Ovary (tissue), 9 donors: ENCODE measurements around the gene MAST2. TPM values are rescaled to one million over a fixed set of nuclear protein-coding genes. Genes with fewer than 3 reads are reported as not detected.

ENCODE experiments used
- DNase-seq, 5 donors: peaks; one replicate each; pipeline ENCODE4 v3.0.0-alpha.2; 2019 to 2020
- H3K27ac ChIP-seq, 2 donors: fragments of 200-600 bp; one replicate each; pipeline versions ENCODE4 v1.5.1 to v1.8.0; 2019 to 2022
- H3K27me3 ChIP-seq: fragments of 200-600 bp; one replicate; pipeline ENCODE4 v1.8.0; 2022
- H3K36me3 ChIP-seq: fragments of 200-600 bp; sonication (generic); one replicate; pipeline ENCODE4 v1.5.1; 2019
- H3K4me1 ChIP-seq: one replicate; pipeline ENCODE4 v1.8.1; 2013; ENCODE audit warnings: mild to moderate bottlenecking, moderate library complexity; ENCODE audit not compliant: insufficient read depth
- H3K4me3 ChIP-seq: fragments of 200-600 bp; sonication (generic); one replicate; pipeline ENCODE4 v1.5.1; 2017
- H3K9me3 ChIP-seq, 2 donors: fragments of 200-600 bp in 1 of 2; sonication (generic) in 1 of 2; one replicate each; pipeline versions ENCODE4 v1.5.1 to v1.8.1; 2013 to 2019; ENCODE audit warnings: mild to moderate bottlenecking in 1 of 2, moderate library complexity in 1 of 2
- EP300 ChIP-seq: sonication (generic); formaldehyde crosslinking; IDR thresholded peaks from one replicate; pipeline ENCODE4 v1.6.1; 2017; ENCODE audit warnings: antibody characterized with exemption
- POLR2A ChIP-seq: fragments of 450-650 bp; IDR thresholded peaks from one replicate; pipeline ENCODE4 v1.6.1; 2017; ENCODE audit warnings: antibody characterized with exemption, mild to moderate bottlenecking, moderate library complexity
- WGBS, 3 donors: extraction: QIAGEN DNeasy Blood & Tissue Kit in 1 of 3; methylation state at CpG; one replicate each; pipeline versions ENCODE4 v1.1.5 to v1.1.7; 2013 to 2017; 5-methylcytosine and 5-hydroxymethylcytosine counted together
- intact Hi-C, 4 donors: fragments of 100-400 bp; cut with DNase I; formaldehyde crosslinking; loops; one replicate each; pipeline versions ENCODE4 v1.11.0 to v1.15.1; 2022 to 2023
- polyA plus RNA-seq, 2 donors: library from polyadenylated mRNA; stranded (reverse); fragments of 200-250 nt in 1 of 2; fragments of 350-450 nt in 1 of 2; fragmentation: Illumina TruSeq in 1 of 2; extraction: RNeasy Lipid Tissue Mini Kit (QIAGEN cat#74804) in 1 of 2; gene quantifications; one replicate each; pipeline ENCODE4 v1.2.3, GENCODE V29; 2013 to 2014
- total RNA-seq, 7 donors: library from RNA; depleted of rRNA in 2 of 7; stranded (reverse); fragments of >200 nt in 2 of 7; fragmentation: NEBNext Ultra II Directional in 3 of 7; extraction: Animal tissue kit (Norgen Biotek cat#: 25700) in 3 of 7; gene quantifications; one replicate each; pipeline versions ENCODE4 v1.1.0 to v1.2.4, GENCODE V29; 2016 to 2023
- TF ChIP-seq, protein P1 (sequence below), 3 donors: fragments of 450-650 bp in 2 of 3; fragments of 200-600 bp in 1 of 3; IDR thresholded peaks; one replicate each; pipeline versions ENCODE4 v1.5.1 to v1.8.0; 2016 to 2022; ENCODE audit warnings: antibody characterized with exemption in 3 of 3, mild to moderate bottlenecking in 1 of 3
- donor health status: DM: no; HTN: no; CAD: no; lungs with moderate emphysema.
- donor health status: DM: no; HTN: no; CAD: no.
- donor health status: Bipolar disorder and iron deficiency.
- donor health status: DM: yes; HTN: yes; CAD: no.
- donor health status: DM: no; HTN: no; CAD: no.
- donor health status: DM: yes; HTN: yes; CAD: no.

The MAST2 gene
- total and polyA plus RNA-seq, 9 donors: 22.6 to 50.4 (median 31.7) TPM

DNA sequence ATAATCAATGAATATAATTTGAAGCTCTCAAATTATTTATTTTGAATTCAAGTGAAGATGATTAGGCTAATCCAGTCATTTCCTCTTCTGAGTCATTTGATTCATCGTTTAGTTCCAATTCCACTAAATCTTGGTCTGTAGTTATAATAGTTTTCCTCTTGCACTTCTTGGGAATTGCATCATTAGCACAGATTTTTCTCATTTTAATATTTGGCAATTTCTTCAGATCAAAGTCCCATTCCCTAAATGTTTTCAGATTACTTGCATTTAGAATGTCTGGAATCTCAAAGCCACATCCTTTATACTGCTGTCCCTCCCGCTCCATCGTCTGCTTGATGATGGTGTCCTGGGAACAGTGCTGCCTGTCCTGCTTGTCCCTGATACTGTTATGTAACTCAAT, 43.5 kb downstream of the MAST2 start:
- no peak overlapping the region for H3K4me3 ChIP-seq
- no peaks in the 10 kb centered on the region for H3K9me3 ChIP-seq
- no peak for DNase-seq
- H3K27ac ChIP-seq: no peak overlapping the region
- H3K4me1 ChIP-seq: no peaks in the 10 kb centered on the region
- intact Hi-C loops: no loop called here
- H3K36me3 ChIP-seq: no peaks in the 10 kb centered on the region
- 42 to 67% (median 48%) methylated on average over 3 of the region's 3 CpGs for WGBS, 3 donors
- TF ChIP-seq, protein P1, sequence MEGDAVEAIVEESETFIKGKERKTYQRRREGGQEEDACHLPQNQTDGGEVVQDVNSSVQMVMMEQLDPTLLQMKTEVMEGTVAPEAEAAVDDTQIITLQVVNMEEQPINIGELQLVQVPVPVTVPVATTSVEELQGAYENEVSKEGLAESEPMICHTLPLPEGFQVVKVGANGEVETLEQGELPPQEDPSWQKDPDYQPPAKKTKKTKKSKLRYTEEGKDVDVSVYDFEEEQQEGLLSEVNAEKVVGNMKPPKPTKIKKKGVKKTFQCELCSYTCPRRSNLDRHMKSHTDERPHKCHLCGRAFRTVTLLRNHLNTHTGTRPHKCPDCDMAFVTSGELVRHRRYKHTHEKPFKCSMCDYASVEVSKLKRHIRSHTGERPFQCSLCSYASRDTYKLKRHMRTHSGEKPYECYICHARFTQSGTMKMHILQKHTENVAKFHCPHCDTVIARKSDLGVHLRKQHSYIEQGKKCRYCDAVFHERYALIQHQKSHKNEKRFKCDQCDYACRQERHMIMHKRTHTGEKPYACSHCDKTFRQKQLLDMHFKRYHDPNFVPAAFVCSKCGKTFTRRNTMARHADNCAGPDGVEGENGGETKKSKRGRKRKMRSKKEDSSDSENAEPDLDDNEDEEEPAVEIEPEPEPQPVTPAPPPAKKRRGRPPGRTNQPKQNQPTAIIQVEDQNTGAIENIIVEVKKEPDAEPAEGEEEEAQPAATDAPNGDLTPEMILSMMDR (IDR thresholded peaks at IDR 0.05): no peak
- TF ChIP-seq POLR2A (no peak), EP300 (no peak)
- H3K27me3 ChIP-seq: no peaks in the 10 kb centered on the region

DNA sequence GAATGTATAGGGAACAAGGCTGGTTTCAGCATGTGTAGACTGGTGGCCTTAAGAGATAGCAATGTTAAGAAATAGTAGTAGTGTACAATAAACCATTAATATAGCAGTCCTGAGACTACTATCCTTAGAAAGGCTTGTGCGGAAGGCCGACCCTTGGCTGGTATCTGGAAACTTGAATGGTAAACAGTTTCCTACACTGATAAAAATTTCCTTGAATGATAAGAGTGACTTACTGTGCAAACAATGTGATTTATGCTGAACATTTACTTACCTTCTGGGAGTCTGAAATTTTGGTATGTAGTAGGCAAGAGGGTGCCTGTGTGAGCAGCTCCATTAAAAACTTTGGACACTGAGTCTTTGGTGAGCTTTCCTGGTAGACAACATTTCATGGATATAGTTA, 44.7 kb downstream of the MAST2 start:
- Histone ChIP-seq H3K9me3 (no peaks in the 10 kb centered on the region), H3K4me1 (no peaks in the 10 kb centered on the region), H3K27me3 (no peaks in the 10 kb centered on the region), H3K36me3 (no peaks in the 10 kb centered on the region), H3K27ac (no peak overlapping the region), H3K4me3 (no peak overlapping the region)
- no peak for TF ChIP-seq EP300
- no peak for TF ChIP-seq POLR2A
- TF ChIP-seq, protein P1 (IDR thresholded peaks at IDR 0.05): no peak
- WGBS, 3 donors: 94 to 97% (median 97%) methylated on average over 2 of the region's 2 CpGs
- intact Hi-C loops: no loop called here
- DNase-seq: no peak

DNA sequence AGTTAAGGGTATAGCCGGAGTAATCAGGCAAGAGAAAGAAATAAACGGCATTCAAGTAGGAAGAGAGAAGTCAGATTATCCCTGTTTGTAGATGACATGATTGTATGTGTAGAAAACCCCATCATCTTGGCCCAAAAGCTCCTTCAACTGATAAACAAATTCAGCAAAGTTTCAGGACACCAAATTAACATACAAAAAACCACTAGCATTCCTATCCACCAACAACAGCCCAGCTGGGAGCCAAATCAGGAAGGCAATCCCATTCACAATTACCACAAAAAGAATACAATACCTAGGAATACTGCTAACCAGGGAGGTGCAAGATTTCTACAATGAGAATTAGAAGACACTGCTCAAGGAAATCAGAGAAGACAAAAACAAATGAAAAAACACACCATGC, 45.3 kb downstream of the MAST2 start:
- Histone ChIP-seq H3K9me3 (no peaks in the 10 kb centered on the region), H3K4me1 (no peaks in the 10 kb centered on the region), H3K4me3 (no peak overlapping the region), H3K27me3 (no peaks in the 10 kb centered on the region), H3K27ac (no peak overlapping the region), H3K36me3 (no peaks in the 10 kb centered on the region)
- intact Hi-C loops: no loop called here
- no peak for DNase-seq
- 95 to 98% (median 96%) methylated on average over 2 of the region's 2 CpGs for WGBS, 3 donors
- no peak for TF ChIP-seq EP300
- TF ChIP-seq POLR2A: no peak
- TF ChIP-seq, protein P1 (IDR thresholded peaks at IDR 0.05): no peak

DNA sequence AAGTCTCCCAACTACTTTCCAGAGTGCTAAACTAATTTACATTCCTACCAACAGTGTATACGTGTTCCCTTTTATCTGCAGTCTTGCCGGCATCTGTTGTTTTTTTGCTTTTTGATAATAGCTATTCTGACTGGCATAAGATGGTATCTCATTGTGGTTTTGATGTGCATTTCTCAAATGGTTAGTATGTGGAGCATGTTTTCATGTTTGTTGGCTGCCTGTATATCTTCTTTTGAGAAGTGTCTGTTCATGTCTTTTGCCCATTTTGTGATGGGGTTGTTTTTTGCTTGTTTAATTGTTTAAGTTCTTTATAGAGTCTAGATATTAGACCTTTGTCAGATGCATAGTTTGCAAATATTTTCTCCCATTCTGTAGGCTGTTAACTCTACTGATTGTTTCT, 46.6 kb downstream of the MAST2 start:
- TF ChIP-seq POLR2A: no peak
- no peak for TF ChIP-seq EP300
- TF ChIP-seq, protein P1 (IDR thresholded peaks at IDR 0.05): no peak

More for the DNA sequence above, 46.6 kb downstream of the MAST2 start:
- Histone ChIP-seq H3K4me3 (no peak overlapping the region), H3K9me3 (no peaks in the 10 kb centered on the region), H3K36me3 (no peaks in the 10 kb centered on the region), H3K4me1 (no peaks in the 10 kb centered on the region), H3K27ac (no peak overlapping the region), H3K27me3 (no peaks in the 10 kb centered on the region)
- WGBS, 3 donors: 94 to 97% (median 95%) methylated on average over 2 of the region's 2 CpGs
- intact Hi-C loops: no loop called here
- no peak for DNase-seq
